ENCODE data around the gene POMGNT1. TPM values are rescaled to one million over a fixed set of nuclear protein-coding genes. Genes with fewer than 3 reads are reported as not detected.

POMGNT1 gene
- total and polyA plus RNA-seq, 2 of the 13 experiments (the other 11 are each of a cell fraction or from before 2014, with no cell fraction given) = 33.9 to 46.8 TPM

- TF ChIP-seq ZNF614 (CRISPR knock-in tag; IDR thresholded peaks at IDR 0.05; ENCODE audit: borderline replicate concordance) (no peak), HMG20A (CRISPR knock-in tag; IDR thresholded peaks at IDR 0.05; ENCODE audit: borderline replicate concordance) (no peak), EZH2 (conservative IDR thresholded peaks at IDR 0.05; ENCODE audit: low read depth, low read length) (no peak), ZNF777 (CRISPR knock-in tag; IDR thresholded peaks at IDR 0.05) (peak; percentile 40; the same call in 1 of the 2 replicates), PITX1 (CRISPR knock-in tag; IDR thresholded peaks at IDR 0.05) (0 out of 2 replicates have a peak, but pooled peaks have one; percentile 37), KDM2A (CRISPR knock-in tag; IDR thresholded peaks at IDR 0.05; ENCODE audit: borderline replicate concordance, low read depth) (peak; percentile 58; the same call in 1 of the 2 replicates), ZBTB7A (CRISPR knock-in tag; IDR thresholded peaks at IDR 0.05) (0 out of 2 replicates have a peak, but pooled peaks have one; percentile 14), HOXA5 (CRISPR knock-in tag; IDR thresholded peaks at IDR 0.05) (no peak), ZBTB1 (CRISPR knock-in tag; IDR thresholded peaks at IDR 0.05; ENCODE audit: borderline replicate concordance) (no peak), JUND (CRISPR knock-in tag; IDR thresholded peaks at IDR 0.05) (no peak)
- TF ChIP-seq, protein P1, sequence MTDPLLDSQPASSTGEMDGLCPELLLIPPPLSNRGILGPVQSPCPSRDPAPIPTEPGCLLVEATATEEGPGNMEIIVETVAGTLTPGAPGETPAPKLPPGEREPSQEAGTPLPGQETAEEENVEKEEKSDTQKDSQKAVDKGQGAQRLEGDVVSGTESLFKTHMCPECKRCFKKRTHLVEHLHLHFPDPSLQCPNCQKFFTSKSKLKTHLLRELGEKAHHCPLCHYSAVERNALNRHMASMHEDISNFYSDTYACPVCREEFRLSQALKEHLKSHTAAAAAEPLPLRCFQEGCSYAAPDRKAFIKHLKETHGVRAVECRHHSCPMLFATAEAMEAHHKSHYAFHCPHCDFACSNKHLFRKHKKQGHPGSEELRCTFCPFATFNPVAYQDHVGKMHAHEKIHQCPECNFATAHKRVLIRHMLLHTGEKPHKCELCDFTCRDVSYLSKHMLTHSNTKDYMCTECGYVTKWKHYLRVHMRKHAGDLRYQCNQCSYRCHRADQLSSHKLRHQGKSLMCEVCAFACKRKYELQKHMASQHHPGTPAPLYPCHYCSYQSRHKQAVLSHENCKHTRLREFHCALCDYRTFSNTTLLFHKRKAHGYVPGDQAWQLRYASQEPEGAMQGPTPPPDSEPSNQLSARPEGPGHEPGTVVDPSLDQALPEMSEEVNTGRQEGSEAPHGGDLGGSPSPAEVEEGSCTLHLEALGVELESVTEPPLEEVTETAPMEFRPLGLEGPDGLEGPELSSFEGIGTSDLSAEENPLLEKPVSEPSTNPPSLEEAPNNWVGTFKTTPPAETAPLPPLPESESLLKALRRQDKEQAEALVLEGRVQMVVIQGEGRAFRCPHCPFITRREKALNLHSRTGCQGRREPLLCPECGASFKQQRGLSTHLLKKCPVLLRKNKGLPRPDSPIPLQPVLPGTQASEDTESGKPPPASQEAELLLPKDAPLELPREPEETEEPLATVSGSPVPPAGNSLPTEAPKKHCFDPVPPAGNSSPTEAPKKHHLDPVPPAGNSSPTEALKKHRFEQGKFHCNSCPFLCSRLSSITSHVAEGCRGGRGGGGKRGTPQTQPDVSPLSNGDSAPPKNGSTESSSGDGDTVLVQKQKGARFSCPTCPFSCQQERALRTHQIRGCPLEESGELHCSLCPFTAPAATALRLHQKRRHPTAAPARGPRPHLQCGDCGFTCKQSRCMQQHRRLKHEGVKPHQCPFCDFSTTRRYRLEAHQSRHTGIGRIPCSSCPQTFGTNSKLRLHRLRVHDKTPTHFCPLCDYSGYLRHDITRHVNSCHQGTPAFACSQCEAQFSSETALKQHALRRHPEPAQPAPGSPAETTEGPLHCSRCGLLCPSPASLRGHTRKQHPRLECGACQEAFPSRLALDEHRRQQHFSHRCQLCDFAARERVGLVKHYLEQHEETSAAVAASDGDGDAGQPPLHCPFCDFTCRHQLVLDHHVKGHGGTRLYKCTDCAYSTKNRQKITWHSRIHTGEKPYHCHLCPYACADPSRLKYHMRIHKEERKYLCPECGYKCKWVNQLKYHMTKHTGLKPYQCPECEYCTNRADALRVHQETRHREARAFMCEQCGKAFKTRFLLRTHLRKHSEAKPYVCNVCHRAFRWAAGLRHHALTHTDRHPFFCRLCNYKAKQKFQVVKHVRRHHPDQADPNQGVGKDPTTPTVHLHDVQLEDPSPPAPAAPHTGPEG (CRISPR knock-in tag; IDR thresholded peaks at IDR 0.05) = no peak
- TF ChIP-seq, protein P2, sequence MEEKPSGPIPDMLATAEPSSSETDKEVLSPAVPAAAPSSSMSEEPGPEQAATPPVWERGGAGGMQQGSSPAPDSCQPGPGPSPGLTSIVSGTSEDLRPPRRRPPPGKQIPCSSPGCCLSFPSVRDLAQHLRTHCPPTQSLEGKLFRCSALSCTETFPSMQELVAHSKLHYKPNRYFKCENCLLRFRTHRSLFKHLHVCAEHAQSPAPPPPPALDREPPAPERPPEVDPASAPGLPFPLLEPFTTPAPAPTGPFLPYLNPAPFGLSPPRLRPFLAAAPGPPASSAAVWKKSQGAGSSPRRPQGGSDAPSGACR (CRISPR knock-in tag; IDR thresholded peaks at IDR 0.05) = no peak; the same call in 1 of the 2 replicates
- TF ChIP-seq, protein P3, sequence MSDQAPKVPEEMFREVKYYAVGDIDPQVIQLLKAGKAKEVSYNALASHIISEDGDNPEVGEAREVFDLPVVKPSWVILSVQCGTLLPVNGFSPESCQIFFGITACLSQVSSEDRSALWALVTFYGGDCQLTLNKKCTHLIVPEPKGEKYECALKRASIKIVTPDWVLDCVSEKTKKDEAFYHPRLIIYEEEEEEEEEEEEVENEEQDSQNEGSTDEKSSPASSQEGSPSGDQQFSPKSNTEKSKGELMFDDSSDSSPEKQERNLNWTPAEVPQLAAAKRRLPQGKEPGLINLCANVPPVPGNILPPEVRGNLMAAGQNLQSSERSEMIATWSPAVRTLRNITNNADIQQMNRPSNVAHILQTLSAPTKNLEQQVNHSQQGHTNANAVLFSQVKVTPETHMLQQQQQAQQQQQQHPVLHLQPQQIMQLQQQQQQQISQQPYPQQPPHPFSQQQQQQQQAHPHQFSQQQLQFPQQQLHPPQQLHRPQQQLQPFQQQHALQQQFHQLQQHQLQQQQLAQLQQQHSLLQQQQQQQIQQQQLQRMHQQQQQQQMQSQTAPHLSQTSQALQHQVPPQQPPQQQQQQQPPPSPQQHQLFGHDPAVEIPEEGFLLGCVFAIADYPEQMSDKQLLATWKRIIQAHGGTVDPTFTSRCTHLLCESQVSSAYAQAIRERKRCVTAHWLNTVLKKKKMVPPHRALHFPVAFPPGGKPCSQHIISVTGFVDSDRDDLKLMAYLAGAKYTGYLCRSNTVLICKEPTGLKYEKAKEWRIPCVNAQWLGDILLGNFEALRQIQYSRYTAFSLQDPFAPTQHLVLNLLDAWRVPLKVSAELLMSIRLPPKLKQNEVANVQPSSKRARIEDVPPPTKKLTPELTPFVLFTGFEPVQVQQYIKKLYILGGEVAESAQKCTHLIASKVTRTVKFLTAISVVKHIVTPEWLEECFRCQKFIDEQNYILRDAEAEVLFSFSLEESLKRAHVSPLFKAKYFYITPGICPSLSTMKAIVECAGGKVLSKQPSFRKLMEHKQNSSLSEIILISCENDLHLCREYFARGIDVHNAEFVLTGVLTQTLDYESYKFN (CRISPR knock-in tag; conservative IDR thresholded peaks at IDR 0.05) = no peak
- TF ChIP-seq, protein P4, sequence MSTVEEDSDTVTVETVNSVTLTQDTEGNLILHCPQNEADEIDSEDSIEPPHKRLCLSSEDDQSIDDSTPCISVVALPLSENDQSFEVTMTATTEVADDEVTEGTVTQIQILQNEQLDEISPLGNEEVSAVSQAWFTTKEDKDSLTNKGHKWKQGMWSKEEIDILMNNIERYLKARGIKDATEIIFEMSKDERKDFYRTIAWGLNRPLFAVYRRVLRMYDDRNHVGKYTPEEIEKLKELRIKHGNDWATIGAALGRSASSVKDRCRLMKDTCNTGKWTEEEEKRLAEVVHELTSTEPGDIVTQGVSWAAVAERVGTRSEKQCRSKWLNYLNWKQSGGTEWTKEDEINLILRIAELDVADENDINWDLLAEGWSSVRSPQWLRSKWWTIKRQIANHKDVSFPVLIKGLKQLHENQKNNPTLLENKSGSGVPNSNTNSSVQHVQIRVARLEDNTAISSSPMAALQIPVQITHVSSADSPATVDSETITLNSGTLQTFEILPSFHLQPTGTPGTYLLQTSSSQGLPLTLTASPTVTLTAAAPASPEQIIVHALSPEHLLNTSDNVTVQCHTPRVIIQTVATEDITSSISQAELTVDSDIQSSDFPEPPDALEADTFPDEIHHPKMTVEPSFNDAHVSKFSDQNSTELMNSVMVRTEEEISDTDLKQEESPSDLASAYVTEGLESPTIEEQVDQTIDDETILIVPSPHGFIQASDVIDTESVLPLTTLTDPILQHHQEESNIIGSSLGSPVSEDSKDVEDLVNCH (CRISPR knock-in tag; IDR thresholded peaks at IDR 0.05) = no peak
Measured at GRCh38 chr1:46246548-46247435, 48.6 kb upstream of the POMGNT1 start (continued).

Data from HepG2 (cell line).